ENCODE data around the gene SLC7A6.

SLC7A6 gene

GRCh38 chr16:68235108-68235886, 29.0 kb upstream of the SLC7A6 start:
- no peak for DNase-seq

GRCh38 chr16:68235887-68236136, 28.5 kb upstream of the SLC7A6 start, which contains the start of gene ESRP2:
ESRP2 (minus strand) TSS chr16:68236127; CDS start chr16:68236045, 82 bp downstream.
- no peak for DNase-seq

GRCh38 chr16:68236137-68236825, 28.0 kb upstream of the SLC7A6 start:
- DNase-seq: peak; percentile 38 to 64

GRCh38 chr16:68236826-68237242, 27.5 kb upstream of the SLC7A6 start:
- no peak for DNase-seq

- DNase-seq: peak; percentile 87 to 93
These were observed 26.9 kb upstream of the SLC7A6 start for GRCh38 chr16:68237243-68238028.

- no peak for DNase-seq
These were observed 26.3 kb upstream of the SLC7A6 start for GRCh38 chr16:68238029-68238345.

- DNase-seq: no peak
These were observed 22.2 kb upstream of the SLC7A6 start for GRCh38 chr16:68242085-68242484.

GRCh38 chr16:68242926-68243858, 21.1 kb upstream of the SLC7A6 start:
- no peak for DNase-seq

- no peak for DNase-seq
These were observed 19.8 kb upstream of the SLC7A6 start for GRCh38 chr16:68244481-68244902.

GRCh38 chr16:68244903-68245853, 19.1 kb upstream of the SLC7A6 start, which contains the start of gene PLA2G15:
PLA2G15 (plus strand) TSS chr16:68245373; CDS start chr16:68245427, 54 bp downstream.
- peak; percentile 93 to 98 for DNase-seq

GRCh38 chr16:68246121-68246520, 18.2 kb upstream of the SLC7A6 start:
- no peak for DNase-seq

GRCh38 chr16:68246666-68247065, 17.7 kb upstream of the SLC7A6 start:
- DNase-seq: no peak

GRCh38 chr16:68247400-68247799, 16.9 kb upstream of the SLC7A6 start:
- DNase-seq: peak in 1 of 2 donors; percentile 22

- DNase-seq: no peak
These were observed 16.4 kb upstream of the SLC7A6 start for GRCh38 chr16:68247932-68248331.

GRCh38 chr16:68249371-68249770, 15.0 kb upstream of the SLC7A6 start:
- no peak for DNase-seq

GRCh38 chr16:68250951-68251350, 13.4 kb upstream of the SLC7A6 start:
- no peak for DNase-seq

- no peak for DNase-seq
These were observed 12.5 kb upstream of the SLC7A6 start for GRCh38 chr16:68251832-68252231.

GRCh38 chr16:68252383-68252782, 11.9 kb upstream of the SLC7A6 start:
- no peak for DNase-seq

GRCh38 chr16:68253721-68254120, 10.6 kb upstream of the SLC7A6 start:
- no peak for DNase-seq

- no peak for DNase-seq
These were observed 8.6 kb upstream of the SLC7A6 start for GRCh38 chr16:68255712-68256111.

GRCh38 chr16:68257251-68257905, 6.9 kb upstream of the SLC7A6 start:
- peak in 1 of 2 donors; percentile 45 for DNase-seq
